GM12878 (cell line): ENCODE results near the gene LURAP1L.

Experiments
- CTCF ChIP-seq, 3 experiments: IDR thresholded peaks in 2 of 3; conservative IDR thresholded peaks in 1 of 3; 2 replicates each; pipeline ENCODE4 v1.5.1; 2011; ENCODE audit warnings: low read depth in 3 of 3, low read length in 3 of 3, mild to moderate bottlenecking in 3 of 3, control low read depth in 2 of 3, moderate library complexity in 2 of 3, inconsistent platforms in 1 of 3, mixed read lengths in 1 of 3; ENCODE audit not compliant: control insufficient read depth in 2 of 3, insufficient read depth in 1 of 3; ENCODE audit errors: extremely low read depth in 1 of 3
- RAD21 ChIP-seq: IDR thresholded peaks from 2 replicates; pipeline ENCODE4 v1.6.1; 2011; ENCODE audit warnings: mild to moderate bottlenecking, low read depth, low read length, moderate library complexity; ENCODE audit not compliant: insufficient read depth
- SUPT20H ChIP-seq: IDR thresholded peaks from 2 replicates; pipeline ENCODE4 v1.6.1; 2011; ENCODE audit warnings: low read depth, mild to moderate bottlenecking, low read length, moderate library complexity, borderline replicate concordance; ENCODE audit not compliant: control insufficient read depth
- SUZ12 ChIP-seq: fragments of 200-600 bp; sonication (generic); IDR thresholded peaks from one replicate; pipeline ENCODE4 v1.6.1; 2018; ENCODE audit warnings: antibody characterized with exemption, mild to moderate bottlenecking; ENCODE audit not compliant: unreplicated experiment

DNA sequence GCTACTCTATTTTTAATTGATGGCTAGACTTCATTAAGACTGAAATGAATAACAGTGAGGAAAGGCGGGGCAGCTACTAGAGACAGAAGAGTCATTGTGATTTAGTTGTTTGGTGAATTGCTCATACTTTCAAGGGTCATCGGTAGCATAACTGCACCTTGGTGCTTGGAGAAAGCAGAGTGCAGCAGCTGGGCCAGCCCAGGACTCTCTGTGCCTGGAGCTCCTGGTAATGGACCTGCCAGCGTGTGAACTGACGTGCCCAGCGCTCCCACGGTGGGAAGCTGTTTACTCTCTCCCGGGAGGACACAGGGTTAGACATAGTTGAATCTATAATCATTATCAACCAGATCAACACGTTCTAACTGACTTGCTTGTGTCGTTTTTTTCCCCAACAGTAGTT lies 42.9 kb downstream of the LURAP1L start:
- no peak for TF ChIP-seq RAD21
- TF ChIP-seq SUZ12 = no peak
- TF ChIP-seq SUPT20H = no peak
- TF ChIP-seq CTCF (IDR thresholded peaks at IDR 0.05 in 2 of 3, conservative IDR thresholded peaks at IDR 0.05 in 1 of 3; ENCODE audit: control insufficient read depth in 2 of 3, extremely low read depth in 1 of 3, insufficient read depth in 1 of 3, low read depth in 3 of 3, low read length in 3 of 3) = no peak
